ENCODE data around the gene RPL39L. TPM values are rescaled to one million over a fixed set of nuclear protein-coding genes. Genes with fewer than 3 reads are reported as not detected.
"Not testable (repeated sequence)": the region's sequence is repeated elsewhere in the genome, so short reads cannot be mapped to it uniquely, and the experiment has no call there.

Gene RPL39L
- total RNA-seq, 1 experiment from 2014 or later = 37.7 TPM

GRCh38 chr3:187172929-187173328, 33.6 kb upstream of the RPL39L start:
- in situ Hi-C loops (cut with HindIII; ENCODE audit: low pct_unique_long_range_greater_than_20kb, low sequenced_read_pairs) = no loop called here
- BruUV-seq (replicated peaks) = no TSS peak
- CTCF ChIA-PET = no interaction called here

GRCh38 chr3:187170911-187171310, 31.6 kb upstream of the RPL39L start:
- H3K27me3 ChIP-seq (ENCODE audit: control insufficient read depth, insufficient read depth, low read length); H3K27ac ChIP-seq (ENCODE audit: low read length); H3K9me3 ChIP-seq (ENCODE audit: control insufficient read depth, insufficient read depth, low read depth, low read length); CTCF ChIA-PET; POLR2A ChIA-PET; intact Hi-C loops (cut with micrococcal nuclease; ENCODE audit: unreplicated experiment); DNase-seq (ENCODE audit: low read depth, low spot score); ATAC-seq; in situ Hi-C loops (cut with HindIII; ENCODE audit: low pct_unique_long_range_greater_than_20kb, low sequenced_read_pairs); H3K4me3 ChIP-seq (ENCODE audit: low read depth in 2 of 2, low read length in 2 of 2); H3K36me3 ChIP-seq (ENCODE audit: control insufficient read depth, insufficient read depth, low read length); H3K4me1 ChIP-seq (ENCODE audit: control insufficient read depth, insufficient read depth, low read length); BruUV-seq (replicated peaks): not testable (repeated sequence)

More at GRCh38 chr3:187172929-187173328, 33.6 kb upstream of the RPL39L start:
- intact Hi-C loops (cut with micrococcal nuclease; ENCODE audit: unreplicated experiment) = no loop called here
- no peak overlapping the region for H3K4me3 ChIP-seq (ENCODE audit: low read depth in 2 of 2, low read length in 2 of 2)
- no peak overlapping the region for H3K27ac ChIP-seq (ENCODE audit: low read length)
- no peaks in the 10 kb centered on the region for H3K27me3 ChIP-seq (ENCODE audit: control insufficient read depth, insufficient read depth, low read length)
- no peaks in the 10 kb centered on the region for H3K9me3 ChIP-seq (ENCODE audit: control insufficient read depth, insufficient read depth, low read depth, low read length)
- no peaks in the 10 kb centered on the region for H3K36me3 ChIP-seq (ENCODE audit: control insufficient read depth, insufficient read depth, low read length)
- POLR2A ChIA-PET = no interaction called here
- no peaks in the 10 kb centered on the region for H3K4me1 ChIP-seq (ENCODE audit: control insufficient read depth, insufficient read depth, low read length)
- DNase-seq (ENCODE audit: low read depth, low spot score) = no peak
- TF ChIP-seq POLR2AphosphoS5 (IDR thresholded peaks at IDR 0.05; ENCODE audit: low read depth, low read length) (no peak), TCF7L2 (IDR thresholded peaks at IDR 0.05; ENCODE audit: low read depth, low read length) (no peak), SIN3A (IDR thresholded peaks at IDR 0.05; ENCODE audit: borderline replicate concordance, insufficient read depth, low read depth, low read length) (no peak)
- TF ChIP-seq, protein P1, sequence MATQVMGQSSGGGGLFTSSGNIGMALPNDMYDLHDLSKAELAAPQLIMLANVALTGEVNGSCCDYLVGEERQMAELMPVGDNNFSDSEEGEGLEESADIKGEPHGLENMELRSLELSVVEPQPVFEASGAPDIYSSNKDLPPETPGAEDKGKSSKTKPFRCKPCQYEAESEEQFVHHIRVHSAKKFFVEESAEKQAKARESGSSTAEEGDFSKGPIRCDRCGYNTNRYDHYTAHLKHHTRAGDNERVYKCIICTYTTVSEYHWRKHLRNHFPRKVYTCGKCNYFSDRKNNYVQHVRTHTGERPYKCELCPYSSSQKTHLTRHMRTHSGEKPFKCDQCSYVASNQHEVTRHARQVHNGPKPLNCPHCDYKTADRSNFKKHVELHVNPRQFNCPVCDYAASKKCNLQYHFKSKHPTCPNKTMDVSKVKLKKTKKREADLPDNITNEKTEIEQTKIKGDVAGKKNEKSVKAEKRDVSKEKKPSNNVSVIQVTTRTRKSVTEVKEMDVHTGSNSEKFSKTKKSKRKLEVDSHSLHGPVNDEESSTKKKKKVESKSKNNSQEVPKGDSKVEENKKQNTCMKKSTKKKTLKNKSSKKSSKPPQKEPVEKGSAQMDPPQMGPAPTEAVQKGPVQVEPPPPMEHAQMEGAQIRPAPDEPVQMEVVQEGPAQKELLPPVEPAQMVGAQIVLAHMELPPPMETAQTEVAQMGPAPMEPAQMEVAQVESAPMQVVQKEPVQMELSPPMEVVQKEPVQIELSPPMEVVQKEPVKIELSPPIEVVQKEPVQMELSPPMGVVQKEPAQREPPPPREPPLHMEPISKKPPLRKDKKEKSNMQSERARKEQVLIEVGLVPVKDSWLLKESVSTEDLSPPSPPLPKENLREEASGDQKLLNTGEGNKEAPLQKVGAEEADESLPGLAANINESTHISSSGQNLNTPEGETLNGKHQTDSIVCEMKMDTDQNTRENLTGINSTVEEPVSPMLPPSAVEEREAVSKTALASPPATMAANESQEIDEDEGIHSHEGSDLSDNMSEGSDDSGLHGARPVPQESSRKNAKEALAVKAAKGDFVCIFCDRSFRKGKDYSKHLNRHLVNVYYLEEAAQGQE (IDR thresholded peaks at IDR 0.05; ENCODE audit: insufficient read depth in 1 of 2, low read depth in 2 of 2, low read length in 1 of 2) = no peak
- TF ChIP-seq, protein P2, sequence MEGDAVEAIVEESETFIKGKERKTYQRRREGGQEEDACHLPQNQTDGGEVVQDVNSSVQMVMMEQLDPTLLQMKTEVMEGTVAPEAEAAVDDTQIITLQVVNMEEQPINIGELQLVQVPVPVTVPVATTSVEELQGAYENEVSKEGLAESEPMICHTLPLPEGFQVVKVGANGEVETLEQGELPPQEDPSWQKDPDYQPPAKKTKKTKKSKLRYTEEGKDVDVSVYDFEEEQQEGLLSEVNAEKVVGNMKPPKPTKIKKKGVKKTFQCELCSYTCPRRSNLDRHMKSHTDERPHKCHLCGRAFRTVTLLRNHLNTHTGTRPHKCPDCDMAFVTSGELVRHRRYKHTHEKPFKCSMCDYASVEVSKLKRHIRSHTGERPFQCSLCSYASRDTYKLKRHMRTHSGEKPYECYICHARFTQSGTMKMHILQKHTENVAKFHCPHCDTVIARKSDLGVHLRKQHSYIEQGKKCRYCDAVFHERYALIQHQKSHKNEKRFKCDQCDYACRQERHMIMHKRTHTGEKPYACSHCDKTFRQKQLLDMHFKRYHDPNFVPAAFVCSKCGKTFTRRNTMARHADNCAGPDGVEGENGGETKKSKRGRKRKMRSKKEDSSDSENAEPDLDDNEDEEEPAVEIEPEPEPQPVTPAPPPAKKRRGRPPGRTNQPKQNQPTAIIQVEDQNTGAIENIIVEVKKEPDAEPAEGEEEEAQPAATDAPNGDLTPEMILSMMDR (IDR thresholded peaks at IDR 0.05) = no peak
- no peak for ATAC-seq

GRCh38 chr3:187169231-187169960, 30.1 kb upstream of the RPL39L start:
- no peak overlapping the region for H3K27ac ChIP-seq (ENCODE audit: low read length)
- no peaks in the 10 kb centered on the region for H3K4me1 ChIP-seq (ENCODE audit: control insufficient read depth, insufficient read depth, low read length)
- ChIA-PET CTCF (no interaction called here), POLR2A (no interaction called here)
- H3K36me3 ChIP-seq (ENCODE audit: control insufficient read depth, insufficient read depth, low read length) = no peaks in the 10 kb centered on the region
- H3K9me3 ChIP-seq (ENCODE audit: control insufficient read depth, insufficient read depth, low read depth, low read length) = no peaks in the 10 kb centered on the region
- in situ Hi-C loops (cut with HindIII; ENCODE audit: low pct_unique_long_range_greater_than_20kb, low sequenced_read_pairs) (no loop called here), intact Hi-C loops (cut with micrococcal nuclease; ENCODE audit: unreplicated experiment) (loop anchor here (5.0 kb wide), 1 partner anchor 57 kb away; no protein-coding TSS in a partner anchor)
- no peak overlapping the region for H3K4me3 ChIP-seq (ENCODE audit: low read depth in 2 of 2, low read length in 2 of 2)
- BruUV-seq (replicated peaks) = no TSS peak
- ATAC-seq (no peak), DNase-seq (ENCODE audit: low read depth, low spot score) (no peak)
- TF ChIP-seq TCF7L2 (IDR thresholded peaks at IDR 0.05; ENCODE audit: low read depth, low read length) (no peak), SIN3A (IDR thresholded peaks at IDR 0.05; ENCODE audit: borderline replicate concordance, insufficient read depth, low read depth, low read length) (no peak), POLR2AphosphoS5 (IDR thresholded peaks at IDR 0.05; ENCODE audit: low read depth, low read length) (no peak)
- TF ChIP-seq, protein P2 (IDR thresholded peaks at IDR 0.05) = no peak
- TF ChIP-seq, protein P1 (IDR thresholded peaks at IDR 0.05; ENCODE audit: insufficient read depth in 1 of 2, low read depth in 2 of 2, low read length in 1 of 2) = no peak
- H3K27me3 ChIP-seq (ENCODE audit: control insufficient read depth, insufficient read depth, low read length) = peaks cover 2% of the 10 kb centered on the region; the same call in 1 of the 2 replicates

All from Panc1 (cell line).